SK-N-SH treated with all-trans-retinoic acid at 6 μM for 48 hours (cell line): Measurements from ENCODE around the gene DOCK1.

Experiments
- ATAC-seq: fragments of 200-7000 bp; cut with Tn5 transposase; 3 replicates; pipeline ENCODE4 v1.9.1; 2020; ENCODE audit warnings: mild to moderate bottlenecking, moderate library complexity
- ARNTL ChIP-seq: fragments of 450-650 bp; formaldehyde crosslinking; IDR thresholded peaks from 2 replicates; pipeline ENCODE4 v1.5.0; 2020; ENCODE audit warnings: low read depth, mild to moderate bottlenecking, moderate library complexity, borderline replicate concordance
- BACH2 ChIP-seq: fragments of 250-450 bp; sonication (Bioruptor Pico); IDR thresholded peaks from 2 replicates; pipeline ENCODE4 v1.9.0; 2021; ENCODE audit warnings: mild to moderate bottlenecking, borderline replicate concordance
- CREB5 ChIP-seq: fragments of 250-450 bp; sonication (Bioruptor Pico); IDR thresholded peaks from 2 replicates; pipeline ENCODE4 v1.5.1; 2020; ENCODE audit warnings: low read depth, mild to moderate bottlenecking, moderate library complexity
- CSDC2 ChIP-seq: fragments of 250-450 bp; sonication (Bioruptor Pico); IDR thresholded peaks from 2 replicates; pipeline ENCODE4 v1.5.0; 2020; ENCODE audit warnings: mild to moderate bottlenecking, moderate library complexity
- CSRNP3 ChIP-seq: fragments of 250-450 bp; sonication (Bioruptor Pico); IDR thresholded peaks from 2 replicates; pipeline ENCODE4 v1.5.1; 2021; ENCODE audit warnings: mild to moderate bottlenecking, moderate library complexity
- ESRRG ChIP-seq: fragments of 250-450 bp; sonication (Bioruptor Pico); IDR thresholded peaks from 2 replicates; pipeline ENCODE4 v1.6.1; 2021; ENCODE audit warnings: mild to moderate bottlenecking
- GLIS3 ChIP-seq: fragments of 250-450 bp; sonication (Bioruptor Pico); IDR thresholded peaks from 2 replicates; pipeline ENCODE4 v1.5.0; 2020; ENCODE audit warnings: mild to moderate bottlenecking, moderate library complexity
- ISL1 ChIP-seq: fragments of 250-450 bp; sonication (Bioruptor Pico); IDR thresholded peaks from 2 replicates; pipeline ENCODE4 v2.1.2; 2022; ENCODE audit warnings: mild to moderate bottlenecking, moderate library complexity
- OSR1 ChIP-seq: fragments of 250-450 bp; sonication (Bioruptor Pico); IDR thresholded peaks from 2 replicates; pipeline ENCODE4 v1.8.0; 2022; ENCODE audit warnings: moderate library complexity, mild to moderate bottlenecking, inconsistent platforms
- PATZ1 ChIP-seq: fragments of 250-450 bp; sonication (Bioruptor Pico); IDR thresholded peaks from 2 replicates; pipeline ENCODE4 v1.8.0; 2020; ENCODE audit warnings: mild to moderate bottlenecking, moderate library complexity, borderline replicate concordance
- PPARA ChIP-seq: fragments of 250-450 bp; sonication (Bioruptor Pico); IDR thresholded peaks from 2 replicates; pipeline ENCODE4 v1.5.0; 2020; ENCODE audit warnings: mild to moderate bottlenecking, borderline replicate concordance
- RARB ChIP-seq: fragments of 250-450 bp; sonication (Bioruptor Pico); IDR thresholded peaks from 2 replicates; pipeline ENCODE4 v1.8.0; 2021; ENCODE audit warnings: mild to moderate bottlenecking, moderate library complexity
- SNAI2 ChIP-seq: fragments of 250-450 bp; sonication (Bioruptor Pico); IDR thresholded peaks from 2 replicates; pipeline ENCODE4 v1.5.0; 2020; ENCODE audit warnings: mild to moderate bottlenecking, moderate library complexity
- TCF4 ChIP-seq: fragments of 250-450 bp; sonication (Bioruptor Pico); IDR thresholded peaks from 2 replicates; pipeline ENCODE4 v1.8.0; 2021; ENCODE audit warnings: mild to moderate bottlenecking, moderate library complexity, borderline replicate concordance
- TOX ChIP-seq: fragments of 250-450 bp; sonication (Bioruptor Pico); IDR thresholded peaks from 2 replicates; pipeline ENCODE4 v1.8.0; 2021; ENCODE audit warnings: mild to moderate bottlenecking, moderate library complexity, borderline replicate concordance
- ZC3H10 ChIP-seq: fragments of 250-450 bp; sonication (Bioruptor Pico); IDR thresholded peaks from 2 replicates; pipeline ENCODE4 v1.5.1; 2021; ENCODE audit warnings: mild to moderate bottlenecking, moderate library complexity
- ZFP3 ChIP-seq: fragments of 250-450 bp; sonication (Bioruptor Pico); IDR thresholded peaks from 2 replicates; pipeline ENCODE4 v1.5.0; 2020; ENCODE audit warnings: mild to moderate bottlenecking, moderate library complexity
- ZFP30 ChIP-seq: fragments of 450-650 bp; formaldehyde crosslinking; IDR thresholded peaks from 2 replicates; pipeline ENCODE4 v1.5.0; 2022; ENCODE audit warnings: mild to moderate bottlenecking, moderate library complexity
- ZNF70 ChIP-seq: fragments of 450-650 bp; formaldehyde crosslinking; IDR thresholded peaks from 2 replicates; pipeline ENCODE4 v1.5.0; 2020; ENCODE audit warnings: mild to moderate bottlenecking, moderate library complexity
- TF ChIP-seq, protein P1 (sequence below): fragments of 250-450 bp; sonication (Bioruptor Pico); IDR thresholded peaks from 2 replicates; pipeline ENCODE4 v1.8.0; 2021; ENCODE audit warnings: low read depth, mild to moderate bottlenecking, moderate library complexity, borderline replicate concordance

The DOCK1 gene

DNA sequence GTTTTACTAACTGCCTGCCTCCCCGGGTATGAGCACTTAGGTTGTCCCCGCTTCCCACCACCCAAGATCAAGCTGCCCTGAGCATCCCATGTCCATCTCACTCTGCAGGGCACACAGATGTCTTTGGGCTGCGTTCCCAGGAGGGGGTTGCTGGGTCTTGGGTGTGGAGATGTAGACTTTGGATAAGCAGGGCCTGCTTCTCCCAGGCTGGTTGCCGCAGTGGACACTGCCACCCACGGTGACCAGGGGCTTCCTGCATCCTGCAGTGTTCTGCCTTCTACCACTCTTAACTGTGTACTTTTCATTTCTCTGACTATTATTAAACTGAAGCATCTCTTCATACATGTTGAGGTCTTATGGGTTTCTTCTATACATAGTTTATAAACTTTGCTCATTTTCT, 70.0 kb downstream of the DOCK1 start:
- no peak for ATAC-seq
- TF ChIP-seq ZNF70 (CRISPR knock-in tag) (no peak), ZFP30 (CRISPR knock-in tag) (no peak), TCF4 (no peak), CSRNP3 (CRISPR knock-in tag) (no peak), CREB5 (CRISPR knock-in tag) (no peak)

- no peak for ATAC-seq
- no peak for TF ChIP-seq ESRRG (CRISPR knock-in tag)
- TF ChIP-seq, all 23 proteins: peak for 0
These were observed 72.0 kb downstream of the DOCK1 start for GRCh38 chr10:126977216-126977615.

DNA sequence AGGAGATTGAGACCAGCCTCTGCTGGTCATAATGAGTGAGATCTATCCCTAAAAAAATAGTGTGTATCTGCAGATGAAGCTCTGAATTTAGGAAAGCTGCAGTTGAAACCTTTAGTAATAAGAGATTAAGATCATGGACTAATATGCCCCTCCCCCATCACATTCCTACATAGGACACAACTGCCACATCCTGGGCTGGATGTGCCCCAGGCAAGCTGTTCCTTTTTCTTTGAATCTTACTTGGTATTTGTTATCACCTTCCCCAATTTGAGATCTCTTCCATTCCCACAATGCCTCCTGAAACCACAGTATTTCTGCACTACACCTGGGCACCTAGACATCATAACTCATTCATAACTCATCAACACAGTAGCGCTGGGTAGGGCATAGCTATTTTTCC, 74.1 kb downstream of the DOCK1 start:
- no peak for TF ChIP-seq SNAI2 (CRISPR knock-in tag)
- TF ChIP-seq ZFP3 (CRISPR knock-in tag): no peak
- TF ChIP-seq OSR1 (CRISPR knock-in tag): no peak
- TF ChIP-seq, protein P1, sequence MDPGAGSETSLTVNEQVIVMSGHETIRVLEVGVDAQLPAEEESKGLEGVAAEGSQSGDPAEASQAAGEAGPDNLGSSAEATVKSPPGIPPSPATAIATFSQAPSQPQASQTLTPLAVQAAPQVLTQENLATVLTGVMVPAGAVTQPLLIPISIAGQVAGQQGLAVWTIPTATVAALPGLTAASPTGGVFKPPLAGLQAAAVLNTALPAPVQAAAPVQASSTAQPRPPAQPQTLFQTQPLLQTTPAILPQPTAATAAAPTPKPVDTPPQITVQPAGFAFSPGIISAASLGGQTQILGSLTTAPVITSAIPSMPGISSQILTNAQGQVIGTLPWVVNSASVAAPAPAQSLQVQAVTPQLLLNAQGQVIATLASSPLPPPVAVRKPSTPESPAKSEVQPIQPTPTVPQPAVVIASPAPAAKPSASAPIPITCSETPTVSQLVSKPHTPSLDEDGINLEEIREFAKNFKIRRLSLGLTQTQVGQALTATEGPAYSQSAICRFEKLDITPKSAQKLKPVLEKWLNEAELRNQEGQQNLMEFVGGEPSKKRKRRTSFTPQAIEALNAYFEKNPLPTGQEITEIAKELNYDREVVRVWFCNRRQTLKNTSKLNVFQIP: no peak
- TF ChIP-seq ZNF70 (CRISPR knock-in tag): no peak
- no peak for TF ChIP-seq CSDC2 (CRISPR knock-in tag)
- no peak for TF ChIP-seq ESRRG (CRISPR knock-in tag)
- TF ChIP-seq ISL1: no peak
- no peak for TF ChIP-seq CREB5 (CRISPR knock-in tag)
- no peak for TF ChIP-seq PPARA (CRISPR knock-in tag)
- no peak for ATAC-seq

DNA sequence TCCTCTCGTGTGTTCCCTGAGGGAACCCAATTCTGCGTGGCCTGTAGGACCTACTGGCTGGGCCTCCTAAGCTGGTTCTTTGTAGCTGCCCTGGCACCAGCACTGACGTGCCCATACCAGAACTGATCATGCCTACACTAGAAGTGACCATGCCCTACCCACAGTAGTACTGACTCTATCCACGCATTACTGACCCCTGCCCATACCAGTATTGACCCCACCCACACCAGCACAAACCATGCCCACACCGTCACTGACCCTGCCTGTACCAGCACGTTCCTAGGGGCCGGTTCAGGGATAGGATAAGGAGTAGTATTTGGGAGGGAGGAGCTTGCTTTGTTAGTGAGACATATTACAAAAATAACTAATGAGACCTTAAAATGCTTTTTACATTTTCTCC, 88.0 kb downstream of the DOCK1 start:
- TF ChIP-seq GLIS3 (CRISPR knock-in tag) (no peak), ZFP3 (CRISPR knock-in tag) (no peak), PATZ1 (CRISPR knock-in tag) (no peak), ZC3H10 (no peak), ESRRG (CRISPR knock-in tag) (no peak), TCF4 (no peak), TOX (CRISPR knock-in tag) (no peak), BACH2 (no peak), RARB (CRISPR knock-in tag) (no peak), ARNTL (CRISPR knock-in tag) (no peak)
- TF ChIP-seq, all 23 proteins: peak for 0
- no peak for ATAC-seq

GRCh38 chr10:126997801-126998590, 92.8 kb downstream of the DOCK1 start:
- no peak for ATAC-seq
- TF ChIP-seq PATZ1 (CRISPR knock-in tag) (no peak), ESRRG (CRISPR knock-in tag) (no peak)
- TF ChIP-seq, all 23 proteins: peak for 0
